Heart left ventricle (tissue), 16 donors: ENCODE data around the gene TNFRSF11A. TPM values are rescaled to one million over a fixed set of nuclear protein-coding genes. Genes with fewer than 3 reads are reported as not detected.

Experiments
- ATAC-seq, 4 donors: fragments of 200-7000 bp; cut with Tn5 transposase; one replicate each; pipeline ENCODE4 v1.9.1; 2020 to 2022; ENCODE audit warnings: moderate library complexity in 4 of 4, mild to moderate bottlenecking in 3 of 4, moderate number of reproducible peaks in 1 of 4
- DNase-seq, 5 donors: peaks; one replicate each; pipeline ENCODE4 v3.0.0-alpha.2; 2020
- H3K27ac ChIP-seq, 12 donors: fragments of 200-600 bp; sonication (generic) in 4 of 12; one replicate each; pipeline versions ENCODE4 v1.5.0 to v1.8.0; 2016 to 2022; ENCODE audit warnings: mild to moderate bottlenecking in 2 of 12
- H3K27me3 ChIP-seq, 9 donors: fragments of 200-600 bp; sonication (generic) in 2 of 9; one replicate each; pipeline versions ENCODE4 v1.5.1 to v1.8.0; 2016 to 2022; ENCODE audit warnings: mild to moderate bottlenecking in 3 of 9
- H3K36me3 ChIP-seq, 9 donors: fragments of 200-600 bp; sonication (generic) in 2 of 9; one replicate each; pipeline versions ENCODE4 v1.5.0 to v1.8.0; 2018 to 2022; ENCODE audit warnings: mild to moderate bottlenecking in 2 of 9
- H3K4me1 ChIP-seq, 12 donors: fragments of 200-600 bp; sonication (generic) in 4 of 12; one replicate each; pipeline versions ENCODE4 v1.5.0 to v1.8.0; 2016 to 2022; ENCODE audit warnings: mild to moderate bottlenecking in 3 of 12
- H3K4me3 ChIP-seq, 12 donors: fragments of 200-600 bp; sonication (generic) in 4 of 12; one replicate each; pipeline versions ENCODE4 v1.5.0 to v1.8.0; 2017 to 2022; ENCODE audit warnings: mild to moderate bottlenecking in 9 of 12, moderate library complexity in 4 of 12
- H3K9me3 ChIP-seq, 12 donors: fragments of 200-600 bp; sonication (generic) in 4 of 12; one replicate each; pipeline versions ENCODE4 v1.5.0 to v1.8.0; 2016 to 2022; ENCODE audit warnings: mild to moderate bottlenecking in 1 of 12
- POLR2A ChIP-seq, 2 donors: fragments of 450-650 bp; IDR thresholded peaks; one replicate each; pipeline ENCODE4 v1.6.1; 2017; ENCODE audit warnings: antibody characterized with exemption in 2 of 2, mild to moderate bottlenecking in 2 of 2, moderate library complexity in 2 of 2
- WGBS, 4 donors: extraction: QIAGEN DNeasy Blood & Tissue Kit in 2 of 4; methylation state at CpG; one replicate each; pipeline versions ENCODE4 v1.1.5 to v1.1.7; 2013 to 2018; 5-methylcytosine and 5-hydroxymethylcytosine counted together
- intact Hi-C, 10 donors: fragments of 100-400 bp; cut with DNase I; formaldehyde crosslinking; loops; one replicate each; pipeline versions ENCODE4 v1.11.1 to v1.14.2; 2022
- polyA plus RNA-seq, 2 donors: library from polyadenylated mRNA; stranded (reverse); fragments of 200-250 nt; gene quantifications; one replicate each; pipeline ENCODE4 v1.2.3, GENCODE V29; 2013
- total RNA-seq, 9 donors: library from RNA; depleted of rRNA in 2 of 9; stranded (reverse); fragments of >200 nt in 2 of 9; fragmentation: NEBNext Ultra II Directional in 3 of 9; extraction: Animal tissue kit (Norgen Biotek cat#: 25700) in 3 of 9; gene quantifications; one replicate each; pipeline versions ENCODE4 v1.1.0 to v1.2.4, GENCODE V29; 2016 to 2023
- TF ChIP-seq, protein P1 (sequence below), 12 donors: fragments of 200-600 bp; sonication (generic) in 4 of 12; IDR thresholded peaks; one replicate each; pipeline versions ENCODE4 v1.5.0 to v1.8.0; 2018 to 2022; ENCODE audit warnings: antibody characterized with exemption in 12 of 12, mild to moderate bottlenecking in 5 of 12
- donor health status: ischemic (EF 13 %, LVEDD 7.1; RV severe dilation, severe dysfunction).
- donor health status: healthy with polysubstance abuse.
- donor health status: DM: no; HTN: yes; CAD: no.
- donor health status: DM: no; HTN: no; CAD: no.
- donor health status: ischemic (EF 25% LVEDD 6.9; RV normal size, moderate dysfunction).
- donor health status: ischemic (EF 25% LVEDD 5.7; RV mildly dilated, moderate dysfunction).
- donor health status: healthy.
- donor health status: DM: yes; HTN: yes; CAD: no.
- donor health status: ischemic (EF 35%, LVEDD 5.7; RV mildly dilated, moderate dysfunction).
- donor health status: nonischemic (EF 11% LVEDD 7.7; RV severe dilation, severe dysfunction).
- donor health status: DM: yes; HTN: yes; CAD: no.
- donor health status: PGD.
- donor health status: ischemic (EF 29% LVEDD 5.4; RV normal size, mild dysfunction).
- donor health status: nonischemic (EF 23%, LVEDD 6.1; RV moderate dilation, normal function).

The TNFRSF11A gene
- total and polyA plus RNA-seq, 11 donors: 0.16 to 5.0 (median 1.4) TPM

GRCh38 chr18:62289047-62289446, 36.1 kb upstream of the TNFRSF11A start:
- Histone ChIP-seq H3K4me3 (no peak overlapping the region), H3K36me3 (peaks cover 0 to 85% (median 47%) of the 10 kb centered on the region in 9 donors), H3K4me1 (peaks cover 0 to 41% (median 1%) of the 10 kb centered on the region in 12 donors), H3K9me3 (no peaks in the 10 kb centered on the region), H3K27ac (no peak overlapping the region), H3K27me3 (no peaks in the 10 kb centered on the region)
- ATAC-seq: no peak
- DNase-seq: no peak
- no peak for TF ChIP-seq POLR2A (IDR thresholded peaks at IDR 0.05)
- TF ChIP-seq, protein P1, sequence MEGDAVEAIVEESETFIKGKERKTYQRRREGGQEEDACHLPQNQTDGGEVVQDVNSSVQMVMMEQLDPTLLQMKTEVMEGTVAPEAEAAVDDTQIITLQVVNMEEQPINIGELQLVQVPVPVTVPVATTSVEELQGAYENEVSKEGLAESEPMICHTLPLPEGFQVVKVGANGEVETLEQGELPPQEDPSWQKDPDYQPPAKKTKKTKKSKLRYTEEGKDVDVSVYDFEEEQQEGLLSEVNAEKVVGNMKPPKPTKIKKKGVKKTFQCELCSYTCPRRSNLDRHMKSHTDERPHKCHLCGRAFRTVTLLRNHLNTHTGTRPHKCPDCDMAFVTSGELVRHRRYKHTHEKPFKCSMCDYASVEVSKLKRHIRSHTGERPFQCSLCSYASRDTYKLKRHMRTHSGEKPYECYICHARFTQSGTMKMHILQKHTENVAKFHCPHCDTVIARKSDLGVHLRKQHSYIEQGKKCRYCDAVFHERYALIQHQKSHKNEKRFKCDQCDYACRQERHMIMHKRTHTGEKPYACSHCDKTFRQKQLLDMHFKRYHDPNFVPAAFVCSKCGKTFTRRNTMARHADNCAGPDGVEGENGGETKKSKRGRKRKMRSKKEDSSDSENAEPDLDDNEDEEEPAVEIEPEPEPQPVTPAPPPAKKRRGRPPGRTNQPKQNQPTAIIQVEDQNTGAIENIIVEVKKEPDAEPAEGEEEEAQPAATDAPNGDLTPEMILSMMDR (IDR thresholded peaks at IDR 0.05): no peak
- intact Hi-C loops: no loop called here
- 92 to 96% (median 95%) methylated on average over 2 of the region's 2 CpGs for WGBS, 4 donors

- ATAC-seq: no peak
- Histone ChIP-seq H3K9me3 (no peaks in the 10 kb centered on the region), H3K27me3 (no peaks in the 10 kb centered on the region), H3K27ac (no peak overlapping the region), H3K4me1 (peaks cover 0 to 12% (median 0%) of the 10 kb centered on the region in 12 donors), H3K4me3 (no peak overlapping the region), H3K36me3 (peaks cover 0 to 75% (median 34%) of the 10 kb centered on the region in 9 donors)
- intact Hi-C loops: no loop called here
- no peak for DNase-seq
- TF ChIP-seq POLR2A (IDR thresholded peaks at IDR 0.05): no peak
- TF ChIP-seq, protein P1 (IDR thresholded peaks at IDR 0.05): no peak
Measured at GRCh38 chr18:62294073-62294472, 31.0 kb upstream of the TNFRSF11A start.

DNA sequence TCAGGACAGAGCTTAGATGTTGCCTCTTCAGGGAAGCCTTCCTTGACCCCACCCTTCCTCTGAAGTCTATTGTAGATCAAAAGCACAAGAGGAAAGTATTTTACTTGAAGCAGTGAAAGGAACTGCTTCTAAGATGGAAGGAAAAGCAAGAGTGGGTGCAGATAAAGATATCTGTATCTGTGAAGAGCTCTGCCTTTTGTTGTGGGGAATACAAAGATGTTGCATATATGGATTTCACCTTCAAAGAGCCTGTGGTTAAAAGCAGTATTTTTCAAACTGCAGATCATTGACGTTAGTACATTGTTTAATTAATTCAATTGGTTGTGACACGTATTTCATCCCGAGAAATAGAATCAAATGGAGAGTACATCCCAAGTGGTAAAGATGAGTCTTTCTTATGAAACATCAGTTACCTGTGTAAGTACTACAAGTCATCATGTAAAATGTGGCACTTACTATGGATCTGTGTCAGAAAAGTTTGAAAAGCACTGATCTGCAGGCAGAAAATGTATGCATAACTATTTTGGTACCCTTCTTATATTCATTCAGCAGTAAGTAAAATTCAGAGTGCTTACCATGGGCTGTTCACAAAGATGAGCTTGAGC, 24.6 kb upstream of the TNFRSF11A start:
- no peaks in the 10 kb centered on the region for H3K9me3 ChIP-seq
- no peak for TF ChIP-seq POLR2A (IDR thresholded peaks at IDR 0.05)
- TF ChIP-seq, protein P1 (IDR thresholded peaks at IDR 0.05): no peak
- no peaks in the 10 kb centered on the region for H3K27me3 ChIP-seq
- no peak for DNase-seq
- H3K27ac ChIP-seq: no peak overlapping the region
- H3K36me3 ChIP-seq: peaks cover 0 to 88% (median 64%) of the 10 kb centered on the region in 9 donors
- intact Hi-C loops: no loop called here
- H3K4me1 ChIP-seq: no peaks in the 10 kb centered on the region
- no peak for ATAC-seq
- 93 to 94% (median 93%) methylated on average over 3 of the region's 3 CpGs for WGBS, 4 donors
- no peak overlapping the region for H3K4me3 ChIP-seq

DNA sequence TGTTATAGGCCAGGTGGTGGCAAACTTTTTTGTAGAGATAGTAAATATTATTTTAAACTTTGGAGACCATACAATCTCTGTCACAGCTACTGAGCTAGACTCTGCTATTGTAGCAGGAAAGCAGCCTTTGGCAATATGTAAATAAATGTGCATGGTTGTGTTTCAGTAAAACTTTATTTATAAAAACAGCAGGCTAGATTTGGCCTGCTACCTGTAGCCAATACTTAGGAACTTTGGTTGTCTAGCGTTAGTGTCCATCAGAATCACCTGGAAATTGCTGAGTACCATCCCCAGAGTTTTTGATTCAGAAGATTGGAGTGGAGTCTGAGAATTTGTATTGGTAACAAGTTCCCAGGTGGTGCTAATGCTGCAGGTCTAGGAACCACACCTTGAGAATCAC, 23.8 kb upstream of the TNFRSF11A start:
- 94 to 100% (median 95%) methylated on average over 1 of the region's 1 CpG for WGBS, 4 donors

More for the DNA sequence above, 23.8 kb upstream of the TNFRSF11A start:
- no peaks in the 10 kb centered on the region for H3K4me1 ChIP-seq
- ATAC-seq (no peak), DNase-seq (no peak)
- H3K27me3 ChIP-seq: no peaks in the 10 kb centered on the region
- no peak overlapping the region for H3K4me3 ChIP-seq
- peaks cover 0 to 96% (median 66%) of the 10 kb centered on the region in 9 donors for H3K36me3 ChIP-seq
- no peak overlapping the region for H3K27ac ChIP-seq
- no peaks in the 10 kb centered on the region for H3K9me3 ChIP-seq
- intact Hi-C loops: no loop called here
- TF ChIP-seq, protein P1 (IDR thresholded peaks at IDR 0.05): no peak
- no peak for TF ChIP-seq POLR2A (IDR thresholded peaks at IDR 0.05)
